ENCODE data around the gene ELL2. TPM values are rescaled to one million over a fixed set of nuclear protein-coding genes. Genes with fewer than 3 reads are reported as not detected.
"Not testable (repeated sequence)": the region's sequence is repeated elsewhere in the genome, so short reads cannot be mapped to it uniquely, and the experiment has no call there.

The ELL2 gene
- total RNA-seq, 1 experiment from 2014 or later: 14.4 TPM

GRCh38 chr5:95935553-95936100 is 26.0 kb downstream of the ELL2 start:
- no peaks in the 10 kb centered on the region for H3K36me3 ChIP-seq (replicated peaks; ENCODE audit: control insufficient read depth, insufficient read depth, low read length)
- H3K4me3 ChIP-seq (ENCODE audit: insufficient read depth, low read depth, low read length): no peak overlapping the region
- DNase-seq: no peak
- no peaks in the 10 kb centered on the region for H3K27me3 ChIP-seq (ENCODE audit: control insufficient read depth, insufficient read depth, low read length)

DNA sequence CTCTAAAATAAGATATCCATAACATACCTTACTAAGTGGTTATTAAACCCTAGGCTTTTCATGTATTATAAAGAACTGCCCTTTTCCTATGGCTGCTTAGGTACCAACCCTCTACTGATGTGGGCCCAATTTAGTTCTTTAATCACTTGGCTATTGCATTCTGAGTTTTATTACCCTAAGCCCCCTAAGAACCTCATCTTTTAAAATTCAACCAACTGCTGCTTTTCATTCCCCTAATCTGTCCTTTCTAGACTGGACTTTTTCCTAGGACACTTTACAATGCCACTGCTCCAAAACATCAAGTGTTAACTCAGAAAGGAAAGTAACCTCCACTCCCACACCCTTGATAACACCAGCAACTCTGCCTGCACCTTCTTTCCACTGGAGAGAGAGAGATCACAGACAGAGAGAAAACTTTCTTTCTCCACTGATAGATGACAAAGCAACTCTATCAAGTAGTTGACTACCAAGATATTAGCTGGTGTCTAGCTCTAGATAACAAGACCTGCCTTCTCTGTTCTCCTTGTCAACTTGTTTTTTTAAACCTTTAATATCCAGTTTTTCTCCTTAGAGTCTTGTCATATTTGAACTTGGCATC is 27.3 kb downstream of the ELL2 start:
- DNase-seq: no peak
- no peaks in the 10 kb centered on the region for H3K36me3 ChIP-seq (replicated peaks; ENCODE audit: control insufficient read depth, insufficient read depth, low read length)
- H3K27me3 ChIP-seq (ENCODE audit: control insufficient read depth, insufficient read depth, low read length): no peaks in the 10 kb centered on the region
- H3K4me3 ChIP-seq (ENCODE audit: insufficient read depth, low read depth, low read length): no peak overlapping the region

DNA sequence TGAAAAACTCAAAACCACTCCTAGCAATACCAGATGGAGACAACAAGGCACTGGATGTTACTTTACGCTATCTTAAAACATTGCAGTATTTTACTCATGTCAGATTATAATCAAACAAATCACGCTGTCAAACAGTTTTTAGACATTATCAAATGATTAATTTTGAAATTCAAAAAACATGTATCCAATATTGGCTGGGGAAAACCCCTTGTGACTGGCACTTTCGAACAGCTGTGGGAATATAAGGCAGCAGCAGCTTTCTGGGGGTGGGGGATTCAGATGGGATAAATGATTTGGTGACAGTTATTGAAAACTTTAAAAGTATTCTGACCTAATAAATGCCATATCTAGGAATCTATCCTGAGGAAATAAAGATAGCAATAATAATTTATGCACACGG is 28.7 kb downstream of the ELL2 start:
- H3K27me3 ChIP-seq (ENCODE audit: control insufficient read depth, insufficient read depth, low read length): no peaks in the 10 kb centered on the region

DNA sequence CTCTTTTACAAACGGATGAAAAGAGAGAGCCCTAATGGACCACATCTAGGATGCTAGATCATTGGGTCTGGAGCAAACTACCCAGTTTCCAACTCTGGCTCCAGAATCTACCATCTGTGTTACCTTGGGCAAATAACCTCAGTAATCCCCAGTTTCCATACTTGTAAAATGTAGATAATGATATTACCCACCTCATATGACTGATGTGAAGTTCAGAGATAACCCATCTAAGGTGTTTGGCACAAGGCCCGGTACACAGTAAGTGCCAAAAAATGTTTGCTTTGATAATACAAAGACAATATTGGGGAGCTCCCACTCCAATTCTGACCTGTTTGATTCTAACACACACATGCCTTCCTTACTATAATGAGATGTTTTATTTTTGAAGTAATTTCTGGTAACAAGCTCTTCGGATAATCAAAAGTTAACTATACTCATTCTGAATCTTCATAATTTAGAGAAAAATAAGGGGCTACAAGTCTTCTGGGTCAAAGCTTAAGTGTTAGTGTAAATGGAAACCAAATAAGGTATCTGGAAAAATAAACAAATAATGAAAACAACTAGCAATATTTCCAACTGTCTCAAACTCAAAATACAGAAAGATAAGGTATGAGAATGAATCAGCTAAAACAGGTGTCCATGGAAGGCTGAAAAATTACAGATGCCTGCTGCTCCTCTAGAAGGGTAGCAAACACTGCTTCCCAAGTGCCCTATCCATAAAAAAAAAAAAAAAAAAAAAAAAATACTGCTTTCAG is 30.4 kb downstream of the ELL2 start:
- Histone ChIP-seq H3K4me3 (ENCODE audit: insufficient read depth, low read depth, low read length) (no peak overlapping the region), H3K27me3 (ENCODE audit: control insufficient read depth, insufficient read depth, low read length) (no peaks in the 10 kb centered on the region), H3K36me3 (replicated peaks; ENCODE audit: control insufficient read depth, insufficient read depth, low read length) (no peaks in the 10 kb centered on the region)
- no peak for DNase-seq

More for the DNA sequence above, 28.7 kb downstream of the ELL2 start:
- Histone ChIP-seq H3K36me3 (replicated peaks; ENCODE audit: control insufficient read depth, insufficient read depth, low read length) (no peaks in the 10 kb centered on the region), H3K4me3 (ENCODE audit: insufficient read depth, low read depth, low read length) (no peak overlapping the region)
- no peak for DNase-seq

DNA sequence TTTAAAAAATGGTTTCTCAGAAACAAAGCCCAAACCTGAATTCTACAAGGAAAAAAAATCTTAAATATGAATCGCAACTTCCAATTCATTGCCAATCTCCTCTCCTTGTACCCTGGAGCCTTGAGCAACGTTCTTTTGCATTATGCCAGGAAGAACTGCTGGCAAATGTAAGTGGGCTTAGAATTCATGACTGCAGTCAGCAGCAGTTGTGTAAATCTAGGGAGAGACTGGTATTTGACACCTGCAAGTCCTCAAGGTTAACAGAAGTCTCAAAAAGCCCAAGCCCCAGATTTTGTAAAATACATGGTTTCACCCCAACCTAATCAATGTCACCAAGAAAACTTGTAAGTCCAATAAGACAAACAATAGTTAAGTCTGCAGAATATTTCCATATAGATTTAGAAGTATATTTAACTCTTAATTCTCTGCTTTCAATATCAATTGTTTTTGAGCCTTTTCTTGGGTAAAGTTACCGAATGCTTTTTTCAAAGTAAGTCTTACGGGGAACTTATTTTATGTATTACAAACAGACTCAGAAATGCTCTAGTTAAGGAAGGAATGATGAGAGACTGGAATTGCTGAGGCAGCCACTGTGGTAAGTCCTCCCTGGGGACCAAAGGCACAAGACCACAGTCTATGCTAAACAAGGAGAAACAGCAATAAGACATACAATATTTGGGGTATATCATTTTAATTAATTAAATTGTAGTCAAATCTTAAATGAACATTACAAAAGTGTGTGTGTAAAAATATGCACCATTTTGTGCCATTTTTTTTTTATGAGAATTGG is 31.3 kb downstream of the ELL2 start:
- no peaks in the 10 kb centered on the region for H3K27me3 ChIP-seq (ENCODE audit: control insufficient read depth, insufficient read depth, low read length)
- DNase-seq: no peak
- no peaks in the 10 kb centered on the region for H3K36me3 ChIP-seq (replicated peaks; ENCODE audit: control insufficient read depth, insufficient read depth, low read length)
- H3K4me3 ChIP-seq (ENCODE audit: insufficient read depth, low read depth, low read length): no peak overlapping the region

- Histone ChIP-seq H3K27me3 (ENCODE audit: control insufficient read depth, insufficient read depth, low read length) (no peaks in the 10 kb centered on the region), H3K4me3 (ENCODE audit: insufficient read depth, low read depth, low read length) (no peak overlapping the region), H3K36me3 (replicated peaks; ENCODE audit: control insufficient read depth, insufficient read depth, low read length) (no peaks in the 10 kb centered on the region)
- no peak for DNase-seq
These were observed 32.9 kb downstream of the ELL2 start for GRCh38 chr5:95928724-95929253.

GRCh38 chr5:95927927-95928723 is 33.5 kb downstream of the ELL2 start:
- Histone ChIP-seq H3K36me3 (replicated peaks; ENCODE audit: control insufficient read depth, insufficient read depth, low read length) (no peaks in the 10 kb centered on the region), H3K27me3 (ENCODE audit: control insufficient read depth, insufficient read depth, low read length) (no peaks in the 10 kb centered on the region), H3K4me3 (ENCODE audit: insufficient read depth, low read depth, low read length) (no peak overlapping the region)
- no peak for DNase-seq

GRCh38 chr5:95927300-95927699 is 34.4 kb downstream of the ELL2 start:
- H3K4me3 ChIP-seq (ENCODE audit: insufficient read depth, low read depth, low read length); H3K36me3 ChIP-seq (replicated peaks; ENCODE audit: control insufficient read depth, insufficient read depth, low read length); H3K27me3 ChIP-seq (ENCODE audit: control insufficient read depth, insufficient read depth, low read length); DNase-seq: not testable (repeated sequence)

GRCh38 chr5:95925939-95926338 is 35.7 kb downstream of the ELL2 start:
- no peaks in the 10 kb centered on the region for H3K36me3 ChIP-seq (replicated peaks; ENCODE audit: control insufficient read depth, insufficient read depth, low read length)

GRCh38 chr5:95925378-95925744 is 36.3 kb downstream of the ELL2 start:
- DNase-seq: no peak
- no peaks in the 10 kb centered on the region for H3K36me3 ChIP-seq (replicated peaks; ENCODE audit: control insufficient read depth, insufficient read depth, low read length)
- H3K27me3 ChIP-seq (ENCODE audit: control insufficient read depth, insufficient read depth, low read length): no peaks in the 10 kb centered on the region
- no peak overlapping the region for H3K4me3 ChIP-seq (ENCODE audit: insufficient read depth, low read depth, low read length)

More at GRCh38 chr5:95925939-95926338, 35.7 kb downstream of the ELL2 start:
- Histone ChIP-seq H3K27me3 (ENCODE audit: control insufficient read depth, insufficient read depth, low read length) (no peaks in the 10 kb centered on the region), H3K4me3 (ENCODE audit: insufficient read depth, low read depth, low read length) (no peak overlapping the region)
- no peak for DNase-seq

- DNase-seq: no peak
- Histone ChIP-seq H3K36me3 (replicated peaks; ENCODE audit: control insufficient read depth, insufficient read depth, low read length) (no peaks in the 10 kb centered on the region), H3K27me3 (ENCODE audit: control insufficient read depth, insufficient read depth, low read length) (no peaks in the 10 kb centered on the region), H3K4me3 (ENCODE audit: insufficient read depth, low read depth, low read length) (no peak overlapping the region)
These were observed 36.8 kb downstream of the ELL2 start for GRCh38 chr5:95924720-95925377.

- Histone ChIP-seq H3K36me3 (replicated peaks; ENCODE audit: control insufficient read depth, insufficient read depth, low read length) (no peaks in the 10 kb centered on the region), H3K27me3 (ENCODE audit: control insufficient read depth, insufficient read depth, low read length) (no peaks in the 10 kb centered on the region), H3K4me3 (ENCODE audit: insufficient read depth, low read depth, low read length) (no peak overlapping the region)
- DNase-seq: no peak
These were observed 37.6 kb downstream of the ELL2 start for GRCh38 chr5:95923918-95924544.

- H3K4me3 ChIP-seq (ENCODE audit: insufficient read depth, low read depth, low read length): no peak overlapping the region
- no peaks in the 10 kb centered on the region for H3K36me3 ChIP-seq (replicated peaks; ENCODE audit: control insufficient read depth, insufficient read depth, low read length)
- no peak for DNase-seq
- H3K27me3 ChIP-seq (ENCODE audit: control insufficient read depth, insufficient read depth, low read length): no peaks in the 10 kb centered on the region
These were observed 38.9 kb downstream of the ELL2 start for GRCh38 chr5:95922798-95923197.

Measured in H7 (cell line).